GM13977 (cell line): ENCODE data around the gene DPP8.

Source experiments
- DNase-seq: peaks from one replicate; pipeline ENCODE4 v3.0.0; 2012; ENCODE audit warnings: low spot score
- CTCF ChIP-seq: IDR thresholded peaks from 2 replicates; pipeline ENCODE4 v1.5.1; 2012; ENCODE audit warnings: mild to moderate bottlenecking, control low read depth; ENCODE audit not compliant: insufficient read depth; ENCODE audit errors: extremely low read depth, missing control alignments
- in situ Hi-C: fragments of 300-500 bp; cut with MboI; formaldehyde crosslinking; loops from one replicate; pipeline ENCODE4 v1.12.0; 2022; ENCODE audit warnings: low sequenced_read_pairs, low pct_unique_long_range_greater_than_20kb, mixed read lengths, inconsistent platforms; ENCODE audit not compliant: unreplicated experiment

The DPP8 gene

GRCh38 chr15:65525622-65526021, 8.1 kb upstream of the DPP8 start:
- no peak for DNase-seq
- TF ChIP-seq CTCF: no peak
- in situ Hi-C loops: no loop called here

- DNase-seq: no peak
- in situ Hi-C loops: no loop called here
- no peak for TF ChIP-seq CTCF
Measured at GRCh38 chr15:65524226-65524625, 6.7 kb upstream of the DPP8 start.

GRCh38 chr15:65521350-65521749, 3.9 kb upstream of the DPP8 start:
- in situ Hi-C loops: no loop called here
- DNase-seq: no peak
- TF ChIP-seq CTCF: no peak

GRCh38 chr15:65518633-65519285, 1.3 kb upstream of the DPP8 start:
- no peak for DNase-seq
- in situ Hi-C loops: no loop called here

GRCh38 chr15:65517866-65518207, 348 bp upstream of the DPP8 start:
- in situ Hi-C loops: no loop called here
- no peak for TF ChIP-seq CTCF
- DNase-seq: no peak

More at GRCh38 chr15:65518633-65519285, 1.3 kb upstream of the DPP8 start:
- no peak for TF ChIP-seq CTCF

- in situ Hi-C loops: no loop called here
- TF ChIP-seq CTCF: no peak
- no peak for DNase-seq
Measured at GRCh38 chr15:65512807-65513416, 4.6 kb downstream of the DPP8 start.
